Mucosa of descending colon (tissue), 3 donors: ENCODE results near the gene CREB3L1. TPM values are rescaled to one million over a fixed set of nuclear protein-coding genes. Genes with fewer than 3 reads are reported as not detected.
A peak's percentile ranks its signal among the peaks of the same experiment; 100 is the strongest.

ENCODE experiments used
- ATAC-seq: fragments of 200-7000 bp; cut with Tn5 transposase; one replicate; pipeline ENCODE4 v1.9.1; 2020; ENCODE audit warnings: mild to moderate bottlenecking, moderate library complexity
- DNase-seq, 3 donors: peaks; one replicate each; pipeline ENCODE4 v3.0.0-alpha.2; 2020
- H3K36me3 ChIP-seq: fragments of 200-600 bp; one replicate; pipeline ENCODE4 v1.8.0; 2021; ENCODE audit warnings: low read depth, mild to moderate bottlenecking
- H3K4me1 ChIP-seq: fragments of 200-600 bp; one replicate; pipeline ENCODE4 v1.8.0; 2021; ENCODE audit warnings: low read depth, mild to moderate bottlenecking
- H3K4me3 ChIP-seq: fragments of 200-600 bp; one replicate; pipeline ENCODE4 v1.8.0; 2021; ENCODE audit warnings: mild to moderate bottlenecking
- H3K9me3 ChIP-seq: fragments of 200-600 bp; one replicate; pipeline ENCODE4 v1.8.0; 2021; ENCODE audit warnings: mild to moderate bottlenecking
- CTCF ChIP-seq: fragments of 200-600 bp; IDR thresholded peaks from one replicate; pipeline ENCODE4 v1.8.0; 2022; ENCODE audit warnings: antibody characterized with exemption, mild to moderate bottlenecking
- intact Hi-C, 2 donors: fragments of 100-400 bp; cut with DNase I in 1 of 2; cut with micrococcal nuclease in 1 of 2; formaldehyde crosslinking; loops; one replicate each; pipeline versions ENCODE4 v1.11.0 to v1.11.1; 2022; cut with DNase I, micrococcal nuclease
- total RNA-seq, 3 donors: library from RNA; stranded (reverse); fragmentation: NEBNext Ultra II Directional in 2 of 3; extraction: Animal tissue kit (Norgen Biotek cat#: 25700) in 2 of 3; gene quantifications; one replicate each; pipeline versions ENCODE4 v1.2.1 to v1.2.4, GENCODE V29; 2021 to 2023
- donor health status: DM: no; HTN: no; CAD: no; lungs with moderate emphysema.
- donor health status: DM: no; HTN: no; CAD: no.
- donor health status: DM: no; HTN: yes; CAD: no.

CREB3L1 gene
- total RNA-seq, 3 donors from 2014 or later, result 52.7 to 140 (median 108) TPM

- TF ChIP-seq CTCF, result no peak
- intact Hi-C loops, result no loop called here
- peak in 2 of 3 donors; percentile 53 to 55 for DNase-seq
These were observed 11.7 kb upstream of the CREB3L1 start for GRCh38 chr11:46265764-46266163.

DNA sequence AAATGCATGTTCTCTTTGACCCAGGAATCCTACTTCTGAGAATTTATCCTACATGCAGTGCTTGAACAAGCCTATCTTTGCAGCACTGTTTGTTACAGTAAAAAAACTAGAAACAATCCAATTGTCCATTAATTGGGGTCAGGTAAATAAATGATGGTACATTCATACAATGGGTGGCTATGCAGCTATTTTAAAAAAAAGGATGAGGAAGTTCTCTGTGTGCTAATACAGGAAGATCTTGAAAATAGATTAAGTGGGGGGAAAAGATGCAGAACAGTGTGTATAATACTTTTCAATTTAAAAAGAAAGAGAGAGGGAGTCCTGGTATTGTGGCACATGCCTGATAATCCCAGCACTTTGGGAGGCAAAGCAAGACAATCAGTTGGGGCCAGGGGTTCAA is 9.5 kb upstream of the CREB3L1 start:
- no peak for TF ChIP-seq CTCF
- intact Hi-C loops, result no loop called here
- ATAC-seq (no peak), DNase-seq (no peak)
- Histone ChIP-seq H3K9me3 (no peaks in the 10 kb centered on the region), H3K4me1 (peaks cover 20% of the 10 kb centered on the region), H3K4me3 (no peak overlapping the region), H3K36me3 (no peaks in the 10 kb centered on the region)

More at GRCh38 chr11:46265764-46266163, 11.7 kb upstream of the CREB3L1 start:
- peaks cover 4% of the 10 kb centered on the region for H3K4me1 ChIP-seq
- ATAC-seq, result peak; percentile 87
- H3K9me3 ChIP-seq, result no peaks in the 10 kb centered on the region
- H3K36me3 ChIP-seq, result no peaks in the 10 kb centered on the region
- H3K4me3 ChIP-seq, result no peak overlapping the region

- ATAC-seq (no peak), DNase-seq (peak in 1 of 3 donors; percentile 26)
- intact Hi-C loops, result no loop called here
- peaks cover 44% of the 10 kb centered on the region for H3K4me1 ChIP-seq
- TF ChIP-seq CTCF, result no peak
- no peaks in the 10 kb centered on the region for H3K9me3 ChIP-seq
- H3K4me3 ChIP-seq, result no peak overlapping the region
- no peaks in the 10 kb centered on the region for H3K36me3 ChIP-seq
These were observed 6.8 kb upstream of the CREB3L1 start for GRCh38 chr11:46270684-46271083.

DNA sequence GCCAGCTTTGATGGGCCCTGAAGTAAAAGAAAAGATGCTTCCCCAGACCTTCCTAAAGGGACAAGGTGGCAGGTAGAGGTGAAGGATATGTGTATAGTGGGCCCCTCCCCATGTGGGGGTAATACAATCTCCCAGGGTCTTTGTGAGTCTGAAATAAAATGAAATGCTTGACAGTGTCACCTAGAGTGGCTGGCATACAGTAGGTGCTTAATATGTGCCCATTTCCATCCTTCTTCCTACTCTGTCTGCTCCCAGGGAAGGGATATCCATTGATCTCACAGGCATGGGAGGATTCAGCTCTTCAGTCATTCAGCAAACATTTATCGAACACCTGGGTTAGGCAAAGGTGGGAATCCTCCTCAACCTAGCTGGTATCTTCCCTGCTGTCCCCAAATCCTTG is 6.1 kb upstream of the CREB3L1 start:
- intact Hi-C loops, result no loop called here
- H3K4me3 ChIP-seq, result no peak overlapping the region
- H3K4me1 ChIP-seq, result peaks cover 50% of the 10 kb centered on the region
- DNase-seq (no peak), ATAC-seq (no peak)
- no peaks in the 10 kb centered on the region for H3K36me3 ChIP-seq
- H3K9me3 ChIP-seq, result no peaks in the 10 kb centered on the region
- no peak for TF ChIP-seq CTCF

GRCh38 chr11:46271875-46272815 is 5.3 kb upstream of the CREB3L1 start:
- H3K4me1 ChIP-seq, result peaks cover 58% of the 10 kb centered on the region
- TF ChIP-seq CTCF, result no peak
- no peaks in the 10 kb centered on the region for H3K36me3 ChIP-seq
- intact Hi-C loops, result no loop called here
- no peaks in the 10 kb centered on the region for H3K9me3 ChIP-seq
- DNase-seq, result peak in 2 of 3 donors; percentile 57 to 61
- peak; percentile 34 for ATAC-seq
- no peak overlapping the region for H3K4me3 ChIP-seq
